ENCODE results near the gene UXS1. TPM values are rescaled to one million over a fixed set of nuclear protein-coding genes. Genes with fewer than 3 reads are reported as not detected.

UXS1 gene
- total and polyA plus RNA-seq, 9 of the 15 experiments (the other 6 are each of a cell fraction or from before 2014, with no cell fraction given) = 5.8 to 25.8 (median 15.0) TPM

- FAIRE-seq (no peak), ATAC-seq (no peak), DNase-seq (ENCODE audit: extremely low read depth in 1 of 4, low spot score in 3 of 4) (no peak)
- ChIA-PET POLR2A (interaction anchor here (0.6 to 0.8 kb wide), 2 partner anchors 9 to 264 kb away, joined by 3 to 4 read pairs; no protein-coding TSS in a partner anchor), CTCF (ENCODE audit: low intra/inter-chr PET ratio) (no interaction called here)
- in situ Hi-C loops (cut with MboI) (no loop called here), intact Hi-C loops (cut with micrococcal nuclease) (no loop called here)
- no peak overlapping the region for H3K4me2 ChIP-seq (ENCODE audit: insufficient read depth, low read length)
- TF ChIP-seq ZNF23 (CRISPR knock-in tag; IDR thresholded peaks at IDR 0.05) (no peak), ZFP36 (IDR thresholded peaks at IDR 0.05; ENCODE audit: low read depth, low read length, partially characterized antibody) (no peak), NFYB (IDR thresholded peaks at IDR 0.05; ENCODE audit: extremely low read depth, insufficient read length) (no peak)
- H3K9ac ChIP-seq (ENCODE audit: insufficient read depth in 1 of 2, low read depth in 2 of 2, low read length in 2 of 2) = no peak overlapping the region
- BruUV-seq (replicated peaks) = no TSS peak
- no peaks in the 10 kb centered on the region; a peak in 1 of 5 replicates for H3K4me1 ChIP-seq (replicated peaks in 1 of 2; ENCODE audit: control insufficient read depth in 2 of 2, insufficient read depth in 2 of 2, low read length in 2 of 2)
- H3K27ac ChIP-seq (ENCODE audit: extremely low read depth, low read depth, low read length) = no peak overlapping the region
- H3K9me3 ChIP-seq (replicated peaks; ENCODE audit: control insufficient read depth, insufficient read depth, low read depth, low read length) = no peaks in the 10 kb centered on the region
- H2AFZ ChIP-seq (ENCODE audit: low read depth, low read length) = no peak overlapping the region
- no peaks in the 10 kb centered on the region; the same call in 2 of the 3 replicates for H3K79me2 ChIP-seq (ENCODE audit: control insufficient read depth, insufficient read depth, low read length)
- H4K20me1 ChIP-seq (replicated peaks; ENCODE audit: control insufficient read depth, insufficient read depth, low read length) = no peaks in the 10 kb centered on the region
- peaks cover 4% of the 10 kb centered on the region for H3K9me1 ChIP-seq (ENCODE audit: control insufficient read depth, insufficient read depth, low read length)
- WGBS (ENCODE audit: insufficient coverage, low coverage, missing lambda C conversion rate) = 87% methylated on average over 8 of the region's 10 CpGs
- H3K27me3 ChIP-seq (ENCODE audit: control insufficient read depth in 2 of 2, insufficient read depth in 2 of 2, low read length in 2 of 2) = no peaks in the 10 kb centered on the region
- H3K4me3 ChIP-seq = no peak overlapping the region
- peaks cover 23% of the 10 kb centered on the region; the same call in 2 of the 3 replicates for H3K36me3 ChIP-seq (ENCODE audit: control insufficient read depth, insufficient read depth, low read length)
Measured at GRCh38 chr2:106139238-106139935, 54.7 kb downstream of the UXS1 start.

GRCh38 chr2:106138543-106139237 lies 55.4 kb downstream of the UXS1 start:
- H3K27ac ChIP-seq (ENCODE audit: extremely low read depth, low read depth, low read length) = no peak overlapping the region
- no peaks in the 10 kb centered on the region for H3K27me3 ChIP-seq (ENCODE audit: control insufficient read depth in 2 of 2, insufficient read depth in 2 of 2, low read length in 2 of 2)
- H3K9me1 ChIP-seq (ENCODE audit: control insufficient read depth, insufficient read depth, low read length) = peaks cover 4% of the 10 kb centered on the region
- DNase-seq (ENCODE audit: extremely low read depth in 1 of 4, low spot score in 3 of 4) (no peak), ATAC-seq (no peak), FAIRE-seq (no peak)
- no peaks in the 10 kb centered on the region; a peak in 1 of 5 replicates for H3K4me1 ChIP-seq (replicated peaks in 1 of 2; ENCODE audit: control insufficient read depth in 2 of 2, insufficient read depth in 2 of 2, low read length in 2 of 2)
- in situ Hi-C loops (cut with MboI) = no loop called here
- 89% methylated on average over 9 of the region's 11 CpGs for WGBS (ENCODE audit: insufficient coverage, low coverage, missing lambda C conversion rate)
- CTCF ChIA-PET (ENCODE audit: low intra/inter-chr PET ratio) = no interaction called here
- H3K9me3 ChIP-seq (replicated peaks; ENCODE audit: control insufficient read depth, insufficient read depth, low read depth, low read length) = no peaks in the 10 kb centered on the region
- H3K36me3 ChIP-seq (ENCODE audit: control insufficient read depth, insufficient read depth, low read length) = peaks cover 19% of the 10 kb centered on the region; the same call in 2 of the 3 replicates
- H3K79me2 ChIP-seq (ENCODE audit: control insufficient read depth, insufficient read depth, low read length) = no peaks in the 10 kb centered on the region; the same call in 2 of the 3 replicates
- no peak overlapping the region for H3K9ac ChIP-seq (ENCODE audit: insufficient read depth in 1 of 2, low read depth in 2 of 2, low read length in 2 of 2)
- no peak overlapping the region for H2AFZ ChIP-seq (ENCODE audit: low read depth, low read length)
- POLR2A ChIA-PET = interaction anchor here (0.6 kb wide), 1 partner anchor 264 kb away, joined by 3 read pairs; no protein-coding TSS in a partner anchor
- no peak overlapping the region for H3K4me3 ChIP-seq
- no peak overlapping the region for H3K4me2 ChIP-seq (ENCODE audit: insufficient read depth, low read length)
- intact Hi-C loops (cut with micrococcal nuclease) = no loop called here
- no peaks in the 10 kb centered on the region for H4K20me1 ChIP-seq (replicated peaks; ENCODE audit: control insufficient read depth, insufficient read depth, low read length)
- BruUV-seq (replicated peaks) = no TSS peak

All from K562 (cell line).